ENCODE measurements around the gene DAPP1. TPM values are rescaled to one million over a fixed set of nuclear protein-coding genes. Genes with fewer than 3 reads are reported as not detected.

DAPP1 gene
- total RNA-seq, 2 experiments from 2014 or later, result 55.7 to 71.9 TPM

- DNase-seq (ENCODE audit: low spot score), result no peak
- Histone ChIP-seq H3K36me3 (ENCODE audit: insufficient read depth, low read length) (peaks cover 86% of the 10 kb centered on the region), H3K4me1 (ENCODE audit: insufficient read depth, low read length, poor library complexity, severe bottlenecking) (no peaks in the 10 kb centered on the region), H3K9me2 (ENCODE audit: insufficient read depth, low read length) (no peaks in the 10 kb centered on the region), H3K79me2 (ENCODE audit: insufficient read depth, low read depth, low read length) (peaks cover 63% of the 10 kb centered on the region), H3K4me3 (ENCODE audit: low read depth, low read length, poor library complexity, severe bottlenecking) (no peak overlapping the region), H3K4me2 (ENCODE audit: low read length) (no peak overlapping the region), H2AFZ (ENCODE audit: low read length) (no peak overlapping the region), H3K9me3 (ENCODE audit: low read length) (no peaks in the 10 kb centered on the region; the same call in 1 of the 2 replicates), H3K27ac (ENCODE audit: low read depth, low read length, poor library complexity, severe bottlenecking) (no peak overlapping the region), H4K20me1 (ENCODE audit: insufficient read depth, low read length) (peaks cover 12% of the 10 kb centered on the region; the same call in 1 of the 2 replicates)
- no TSS peak for BruUV-seq (replicated peaks)
- POLR2A ChIA-PET, result interaction anchor here (1.3 to 3.1 kb wide), 2 partner anchors 10 to 13 kb away, joined by 4 to 11 read pairs; no protein-coding TSS in a partner anchor
- intact Hi-C loops (cut with micrococcal nuclease; ENCODE audit: unreplicated experiment), result no loop called here
- TF ChIP-seq EZH2phosphoT487 (IDR thresholded peaks at IDR 0.05; ENCODE audit: borderline replicate concordance, low read depth, low read length), result no peak
- TF ChIP-seq, protein P1, sequence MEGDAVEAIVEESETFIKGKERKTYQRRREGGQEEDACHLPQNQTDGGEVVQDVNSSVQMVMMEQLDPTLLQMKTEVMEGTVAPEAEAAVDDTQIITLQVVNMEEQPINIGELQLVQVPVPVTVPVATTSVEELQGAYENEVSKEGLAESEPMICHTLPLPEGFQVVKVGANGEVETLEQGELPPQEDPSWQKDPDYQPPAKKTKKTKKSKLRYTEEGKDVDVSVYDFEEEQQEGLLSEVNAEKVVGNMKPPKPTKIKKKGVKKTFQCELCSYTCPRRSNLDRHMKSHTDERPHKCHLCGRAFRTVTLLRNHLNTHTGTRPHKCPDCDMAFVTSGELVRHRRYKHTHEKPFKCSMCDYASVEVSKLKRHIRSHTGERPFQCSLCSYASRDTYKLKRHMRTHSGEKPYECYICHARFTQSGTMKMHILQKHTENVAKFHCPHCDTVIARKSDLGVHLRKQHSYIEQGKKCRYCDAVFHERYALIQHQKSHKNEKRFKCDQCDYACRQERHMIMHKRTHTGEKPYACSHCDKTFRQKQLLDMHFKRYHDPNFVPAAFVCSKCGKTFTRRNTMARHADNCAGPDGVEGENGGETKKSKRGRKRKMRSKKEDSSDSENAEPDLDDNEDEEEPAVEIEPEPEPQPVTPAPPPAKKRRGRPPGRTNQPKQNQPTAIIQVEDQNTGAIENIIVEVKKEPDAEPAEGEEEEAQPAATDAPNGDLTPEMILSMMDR (conservative IDR thresholded peaks at IDR 0.05; ENCODE audit: low read length), result no peak
- CTCF ChIA-PET (ENCODE audit: unreplicated experiment), result no interaction called here
These were observed 17.9 kb downstream of the DAPP1 start for GRCh38 chr4:99834569-99834968.

- Histone ChIP-seq H4K20me1 (ENCODE audit: insufficient read depth, low read length) (peaks cover 12% of the 10 kb centered on the region; the same call in 1 of the 2 replicates), H3K79me2 (ENCODE audit: insufficient read depth, low read depth, low read length) (peaks cover 49% of the 10 kb centered on the region), H3K27ac (ENCODE audit: low read depth, low read length, poor library complexity, severe bottlenecking) (no peak overlapping the region), H3K4me1 (ENCODE audit: insufficient read depth, low read length, poor library complexity, severe bottlenecking) (no peaks in the 10 kb centered on the region), H3K4me3 (ENCODE audit: low read depth, low read length, poor library complexity, severe bottlenecking) (no peak overlapping the region), H3K36me3 (ENCODE audit: insufficient read depth, low read length) (peaks cover 87% of the 10 kb centered on the region), H3K4me2 (ENCODE audit: low read length) (no peak overlapping the region), H3K9me3 (ENCODE audit: low read length) (no peaks in the 10 kb centered on the region; the same call in 1 of the 2 replicates), H2AFZ (ENCODE audit: low read length) (no peak overlapping the region), H3K9me2 (ENCODE audit: insufficient read depth, low read length) (no peaks in the 10 kb centered on the region)
- no TSS peak for BruUV-seq (replicated peaks)
- ChIA-PET CTCF (ENCODE audit: unreplicated experiment) (no interaction called here), POLR2A (interaction anchor here (3.1 kb wide), 1 partner anchor 14 kb away, joined by 11 read pairs; no protein-coding TSS in a partner anchor)
- intact Hi-C loops (cut with micrococcal nuclease; ENCODE audit: unreplicated experiment), result no loop called here
- TF ChIP-seq EZH2phosphoT487 (IDR thresholded peaks at IDR 0.05; ENCODE audit: borderline replicate concordance, low read depth, low read length), result no peak
- TF ChIP-seq, protein P1 (conservative IDR thresholded peaks at IDR 0.05; ENCODE audit: low read length), result no peak
- no peak for DNase-seq (ENCODE audit: low spot score)
These were observed 19.3 kb downstream of the DAPP1 start for GRCh38 chr4:99835942-99836341.

- 0 out of 2 replicates have a peak, but pooled peaks cover 4% of the 10 kb centered on the region for H4K20me1 ChIP-seq (ENCODE audit: insufficient read depth, low read length)
- no peak overlapping the region for H3K4me3 ChIP-seq (ENCODE audit: low read depth, low read length, poor library complexity, severe bottlenecking)
- H3K4me1 ChIP-seq (ENCODE audit: insufficient read depth, low read length, poor library complexity, severe bottlenecking), result peaks cover 1% of the 10 kb centered on the region
- intact Hi-C loops (cut with micrococcal nuclease; ENCODE audit: unreplicated experiment), result no loop called here
- peaks cover 94% of the 10 kb centered on the region for H3K36me3 ChIP-seq (ENCODE audit: insufficient read depth, low read length)
- peaks cover 19% of the 10 kb centered on the region; the same call in 1 of the 2 replicates for H3K79me2 ChIP-seq (ENCODE audit: insufficient read depth, low read depth, low read length)
- H3K27ac ChIP-seq (ENCODE audit: low read depth, low read length, poor library complexity, severe bottlenecking), result no peak overlapping the region
- no peak for DNase-seq (ENCODE audit: low spot score)
- ChIA-PET CTCF (ENCODE audit: unreplicated experiment) (no interaction called here), POLR2A (interaction anchor here (1.0 kb wide), 1 partner anchor 23 kb away, joined by 3 read pairs; the partner anchor contains the start of gene DAPP1)
- H3K4me2 ChIP-seq (ENCODE audit: low read length), result no peak overlapping the region
- no peaks in the 10 kb centered on the region; the same call in 1 of the 2 replicates for H3K9me3 ChIP-seq (ENCODE audit: low read length)
- no peak overlapping the region for H2AFZ ChIP-seq (ENCODE audit: low read length)
- BruUV-seq (replicated peaks), result no TSS peak
- H3K9me2 ChIP-seq (ENCODE audit: insufficient read depth, low read length), result no peaks in the 10 kb centered on the region
- TF ChIP-seq, protein P1 (conservative IDR thresholded peaks at IDR 0.05; ENCODE audit: low read length), result no peak
- no peak for TF ChIP-seq EZH2phosphoT487 (IDR thresholded peaks at IDR 0.05; ENCODE audit: borderline replicate concordance, low read depth, low read length)
These were observed 22.3 kb downstream of the DAPP1 start for GRCh38 chr4:99838927-99839326.
